Keratinocyte (primary cell): ENCODE results near the gene LRIG1. TPM values are rescaled to one million over a fixed set of nuclear protein-coding genes. Genes with fewer than 3 reads are reported as not detected.

Source experiments
- DNase-seq: peaks from one replicate; pipeline ENCODE4 v3.0.0-alpha.2; 2011; ENCODE audit warnings: low read depth, missing footprints, low spot score
- FAIRE-seq: peaks from 2 replicates; lab custom pipeline; 2011; peaks lifted over from hg19 to GRCh38; lab: Jason Lieb, UNC
- H2AFZ ChIP-seq: 2 replicates; pipeline ENCODE4 v1.6.0; 2012; ENCODE audit warnings: low read length, control low read depth, inconsistent platforms; ENCODE audit not compliant: control insufficient read depth
- H3K27ac ChIP-seq: 2 replicates; pipeline ENCODE4 v1.5.1; 2011; ENCODE audit warnings: low read length; ENCODE audit not compliant: control insufficient read depth, insufficient read depth
- H3K27me3 ChIP-seq: 3 replicates; pipeline ENCODE4 v1.6.0; 2011; ENCODE audit warnings: low read length; ENCODE audit not compliant: control insufficient read depth, insufficient read depth; ENCODE audit errors: extremely low read depth
- H3K36me3 ChIP-seq, 2 experiments: 2 replicates in 1 of 2; 3 replicates in 1 of 2; pipeline ENCODE4 v1.5.1; 2011; ENCODE audit warnings: low read length in 2 of 2, mild to moderate bottlenecking in 1 of 2; ENCODE audit not compliant: control insufficient read depth in 2 of 2, insufficient read depth in 2 of 2; ENCODE audit errors: extremely low read depth in 1 of 2
- H3K4me1 ChIP-seq: 3 replicates; pipeline ENCODE4 v1.5.1; 2011; ENCODE audit warnings: low read length; ENCODE audit not compliant: control insufficient read depth, insufficient read depth; ENCODE audit errors: extremely low read depth
- H3K4me2 ChIP-seq: 3 replicates; pipeline ENCODE4 v1.6.0; 2011; ENCODE audit warnings: low read depth, low read length; ENCODE audit not compliant: control insufficient read depth, insufficient read depth; ENCODE audit errors: extremely low read depth
- H3K4me3 ChIP-seq, 3 experiments: fragments of 200-600 bp in 1 of 3; sonication (generic) in 1 of 3; 2 replicates in 2 of 3; 3 replicates in 1 of 3; pipeline ENCODE4 v1.5.1; 2011 to 2016; ENCODE audit warnings: low read length in 3 of 3, mild to moderate bottlenecking in 3 of 3, control low read depth in 2 of 3, inconsistent platforms in 1 of 3, low read depth in 1 of 3, mixed read lengths in 1 of 3, mixed run types in 1 of 3, moderate library complexity in 1 of 3; ENCODE audit not compliant: control insufficient read depth in 2 of 3, insufficient read depth in 2 of 3; ENCODE audit errors: extremely low read depth in 1 of 3
- H3K79me2 ChIP-seq: 2 replicates; pipeline ENCODE4 v1.6.0; 2012; ENCODE audit warnings: low read length; ENCODE audit not compliant: control insufficient read depth, insufficient read depth
- H3K9ac ChIP-seq: 3 replicates; pipeline ENCODE4 v1.6.0; 2011; ENCODE audit warnings: low read length; ENCODE audit not compliant: control insufficient read depth, insufficient read depth; ENCODE audit errors: extremely low read depth
- H3K9me1 ChIP-seq: 3 replicates; pipeline ENCODE4 v1.6.0; 2011; ENCODE audit warnings: low read length; ENCODE audit not compliant: control insufficient read depth, insufficient read depth; ENCODE audit errors: extremely low read depth
- H3K9me3 ChIP-seq: 2 replicates; pipeline ENCODE4 v1.5.1; 2012; ENCODE audit warnings: low read depth, low read length; ENCODE audit not compliant: control insufficient read depth
- H4K20me1 ChIP-seq: 3 replicates; pipeline ENCODE4 v1.6.0; 2011; ENCODE audit warnings: low read length; ENCODE audit not compliant: control insufficient read depth, insufficient read depth; ENCODE audit errors: extremely low read depth
- EZH2 ChIP-seq: IDR thresholded peaks from one replicate; pipeline ENCODE4 v1.6.1; 2012; ENCODE audit warnings: inconsistent platforms, mild to moderate bottlenecking, low read length, moderate library complexity
- dilution Hi-C: fragments of 300-500 bp; cut with MboI; formaldehyde crosslinking; loops from one replicate; pipeline ENCODE4 v1.7.0; 2020; ENCODE audit warnings: low sequenced_read_pairs; ENCODE audit not compliant: extremely low pct_ligation_motif_present
- polyA plus RNA-seq, 5 experiments: library from polyadenylated mRNA; depleted of rRNA in 3 of 5; stranded (reverse) in 3 of 5; stranded (forward) in 1 of 5; unstranded in 1 of 5; fragments of >200 nt; gene quantifications; 1 replicate in 1 of 5; 2 replicates in 3 of 5; 3 replicates in 1 of 5; pipeline versions ENCODE4 v1.2.1 to v1.2.3, GENCODE V29; 2011 to 2012; ENCODE audit warnings: missing spikeins in 2 of 5, low read depth in 1 of 5, low replicate concordance in 1 of 5
- TF ChIP-seq, protein P1 (sequence below), 3 experiments: IDR thresholded peaks in 1 of 3; conservative IDR thresholded peaks in 1 of 3; optimal IDR thresholded peaks in 1 of 3; 2 replicates in 2 of 3; 3 replicates in 1 of 3; pipeline versions ENCODE3 to v1.5.1; 2011; ENCODE audit warnings: low read length in 3 of 3, mild to moderate bottlenecking in 3 of 3, moderate library complexity in 2 of 3, control low read depth in 1 of 3, inconsistent platforms in 1 of 3; ENCODE audit not compliant: insufficient read depth in 2 of 3; ENCODE audit errors: extremely low read depth in 1 of 3

LRIG1 gene
- polyA plus RNA-seq, 1 donor (not counting 4 experiments of a cell fraction or from before 2014, with no cell fraction given): 17.2 TPM

DNA sequence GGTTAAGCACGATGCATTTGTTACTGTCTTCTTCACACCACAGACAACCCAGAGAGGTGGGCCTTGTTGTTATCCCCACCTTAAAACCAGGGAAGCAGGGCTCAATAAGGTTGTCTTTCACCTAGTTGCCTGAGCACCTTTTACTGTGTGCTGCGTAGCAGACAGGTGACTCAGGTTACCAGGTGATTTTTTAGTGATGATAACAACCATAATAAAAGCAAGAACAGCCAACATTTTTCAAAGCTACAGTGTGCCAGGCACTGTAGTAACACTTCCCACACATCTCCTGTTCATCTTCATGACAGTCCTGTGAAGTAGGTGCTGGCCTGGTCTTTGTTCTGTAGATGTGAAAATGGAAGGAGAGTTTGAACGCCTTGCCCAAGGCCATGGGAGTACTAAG is 147.8 kb downstream of the LRIG1 start:
- dilution Hi-C loops: no loop called here
- no peak overlapping the region for H3K27ac ChIP-seq
- no peak overlapping the region for H3K4me3 ChIP-seq
- H3K36me3 ChIP-seq: no peaks in the 10 kb centered on the region
- no peaks in the 10 kb centered on the region for H3K9me3 ChIP-seq
- no peaks in the 10 kb centered on the region for H3K27me3 ChIP-seq
- no peak overlapping the region for H3K4me2 ChIP-seq
- no peaks in the 10 kb centered on the region for H3K79me2 ChIP-seq
- no peaks in the 10 kb centered on the region for H3K4me1 ChIP-seq
- no peak for TF ChIP-seq EZH2
- TF ChIP-seq, protein P1, sequence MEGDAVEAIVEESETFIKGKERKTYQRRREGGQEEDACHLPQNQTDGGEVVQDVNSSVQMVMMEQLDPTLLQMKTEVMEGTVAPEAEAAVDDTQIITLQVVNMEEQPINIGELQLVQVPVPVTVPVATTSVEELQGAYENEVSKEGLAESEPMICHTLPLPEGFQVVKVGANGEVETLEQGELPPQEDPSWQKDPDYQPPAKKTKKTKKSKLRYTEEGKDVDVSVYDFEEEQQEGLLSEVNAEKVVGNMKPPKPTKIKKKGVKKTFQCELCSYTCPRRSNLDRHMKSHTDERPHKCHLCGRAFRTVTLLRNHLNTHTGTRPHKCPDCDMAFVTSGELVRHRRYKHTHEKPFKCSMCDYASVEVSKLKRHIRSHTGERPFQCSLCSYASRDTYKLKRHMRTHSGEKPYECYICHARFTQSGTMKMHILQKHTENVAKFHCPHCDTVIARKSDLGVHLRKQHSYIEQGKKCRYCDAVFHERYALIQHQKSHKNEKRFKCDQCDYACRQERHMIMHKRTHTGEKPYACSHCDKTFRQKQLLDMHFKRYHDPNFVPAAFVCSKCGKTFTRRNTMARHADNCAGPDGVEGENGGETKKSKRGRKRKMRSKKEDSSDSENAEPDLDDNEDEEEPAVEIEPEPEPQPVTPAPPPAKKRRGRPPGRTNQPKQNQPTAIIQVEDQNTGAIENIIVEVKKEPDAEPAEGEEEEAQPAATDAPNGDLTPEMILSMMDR (optimal IDR thresholded peaks at IDR 0.05 in 1 of 3, IDR thresholded peaks at IDR 0.05 in 1 of 3, conservative IDR thresholded peaks at IDR 0.05 in 1 of 3; ENCODE audit: extremely low read depth in 1 of 3, insufficient read depth in 2 of 3, low read length in 3 of 3): no peak
- no peak for DNase-seq
- H2AFZ ChIP-seq: no peak overlapping the region
- H3K9me1 ChIP-seq: no peaks in the 10 kb centered on the region
- no peaks in the 10 kb centered on the region for H4K20me1 ChIP-seq
- no peak overlapping the region for H3K9ac ChIP-seq
- peak; percentile 56 for FAIRE-seq

DNA sequence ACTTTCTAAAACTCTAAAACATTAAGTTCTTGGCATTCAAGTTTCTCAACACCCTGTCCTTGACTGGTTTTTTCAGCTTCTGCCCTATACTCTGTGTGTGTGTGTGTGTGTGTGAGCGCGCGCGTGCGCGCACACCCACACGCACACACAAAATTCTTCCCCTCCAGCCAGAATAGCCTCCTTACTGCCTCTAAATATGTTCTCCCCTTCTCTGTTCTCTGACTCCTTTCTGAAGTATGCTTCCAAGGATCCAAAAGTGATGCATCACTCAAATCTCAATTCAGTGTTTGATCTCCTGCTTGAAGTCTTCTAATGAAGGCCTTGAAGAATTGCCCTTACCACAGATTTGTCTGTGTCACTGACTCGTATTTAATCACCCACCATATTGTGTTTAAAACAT is 150.2 kb downstream of the LRIG1 start:
- dilution Hi-C loops: no loop called here
- Histone ChIP-seq H3K4me3 (no peak overlapping the region), H3K27ac (no peak overlapping the region), H3K9ac (no peak overlapping the region), H3K9me1 (no peaks in the 10 kb centered on the region), H3K27me3 (no peaks in the 10 kb centered on the region), H4K20me1 (no peaks in the 10 kb centered on the region), H2AFZ (no peak overlapping the region), H3K9me3 (no peaks in the 10 kb centered on the region), H3K36me3 (no peaks in the 10 kb centered on the region), H3K4me1 (no peaks in the 10 kb centered on the region), H3K79me2 (no peaks in the 10 kb centered on the region), H3K4me2 (no peak overlapping the region)
- no peak for TF ChIP-seq EZH2
- DNase-seq (no peak), FAIRE-seq (no peak)

DNA sequence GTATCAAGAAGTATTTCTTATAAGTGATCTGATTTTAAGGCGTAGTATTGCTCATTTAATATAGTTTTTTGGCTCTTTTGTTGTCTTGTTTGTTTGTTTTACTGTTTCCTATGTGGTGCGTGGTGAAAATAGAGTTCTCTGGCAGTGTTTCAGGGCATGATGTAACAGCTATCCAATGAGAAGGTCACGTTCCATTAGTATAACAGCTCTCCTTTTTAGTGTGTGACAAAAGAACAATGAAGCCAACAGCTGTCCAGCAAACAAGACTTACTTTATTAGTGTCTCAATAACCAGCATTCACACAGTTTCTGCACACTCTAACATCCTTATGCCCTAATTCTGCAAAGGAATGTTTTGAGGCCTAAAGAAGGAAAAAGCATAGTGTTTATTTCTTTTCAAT is 152.1 kb downstream of the LRIG1 start:
- Histone ChIP-seq H2AFZ (no peak overlapping the region), H3K4me1 (no peaks in the 10 kb centered on the region), H3K27ac (no peak overlapping the region), H3K36me3 (no peaks in the 10 kb centered on the region), H3K79me2 (no peaks in the 10 kb centered on the region), H4K20me1 (no peaks in the 10 kb centered on the region), H3K9ac (no peak overlapping the region), H3K9me3 (no peaks in the 10 kb centered on the region), H3K4me2 (no peak overlapping the region), H3K27me3 (no peaks in the 10 kb centered on the region), H3K9me1 (no peaks in the 10 kb centered on the region), H3K4me3 (no peak overlapping the region)
- DNase-seq (no peak), FAIRE-seq (no peak)
- TF ChIP-seq, protein P1 (optimal IDR thresholded peaks at IDR 0.05 in 1 of 3, IDR thresholded peaks at IDR 0.05 in 1 of 3, conservative IDR thresholded peaks at IDR 0.05 in 1 of 3; ENCODE audit: extremely low read depth in 1 of 3, insufficient read depth in 2 of 3, low read length in 3 of 3): no peak
- no peak for TF ChIP-seq EZH2
- dilution Hi-C loops: no loop called here
